Mesendoderm (in vitro differentiated cells): ENCODE data around the gene KRT77.
A peak's percentile ranks its signal among the peaks of the same experiment; 100 is the strongest.

Experiments
- DNase-seq: peaks from one replicate; pipeline ENCODE4 v3.0.0; 2013
- H2AK5ac ChIP-seq: 2 replicates; pipeline ENCODE4 v1.6.1; 2013; ENCODE audit warnings: low read length, inconsistent platforms
- H2BK120ac ChIP-seq: 2 replicates; pipeline ENCODE4 v1.6.1; 2013; ENCODE audit warnings: low read depth, mild to moderate bottlenecking, low read length, moderate library complexity, mixed read lengths
- H2BK15ac ChIP-seq: replicated peaks from 2 replicates; pipeline ENCODE4 v1.6.1; 2013; ENCODE audit warnings: low read depth, mild to moderate bottlenecking, moderate library complexity
- H2BK5ac ChIP-seq: 2 replicates; pipeline ENCODE4 v1.6.1; 2013; ENCODE audit warnings: low read length, inconsistent platforms
- H3K18ac ChIP-seq: 2 replicates; pipeline ENCODE4 v1.6.1; 2013; ENCODE audit warnings: mild to moderate bottlenecking, low read length, mixed read lengths
- H3K23ac ChIP-seq: one replicate; pipeline ENCODE4 v1.6.1; 2013; ENCODE audit warnings: low read length
- H3K27ac ChIP-seq: 2 replicates; pipeline ENCODE4 v1.5.1; 2013; ENCODE audit warnings: low read depth, mild to moderate bottlenecking, inconsistent platforms, low read length, moderate library complexity
- H3K27me3 ChIP-seq: 2 replicates; pipeline ENCODE4 v1.6.1; 2013; ENCODE audit warnings: low read length, control low read depth, mild to moderate bottlenecking, inconsistent platforms; ENCODE audit not compliant: insufficient read depth, poor library complexity
- H3K36me3 ChIP-seq: 2 replicates; pipeline ENCODE4 v1.6.1; 2013; ENCODE audit warnings: low read length, inconsistent platforms; ENCODE audit not compliant: control insufficient read depth, insufficient read depth
- H3K4ac ChIP-seq: one replicate; pipeline ENCODE4 v1.6.1; 2013; ENCODE audit warnings: low read depth, mild to moderate bottlenecking, low read length, moderate library complexity
- H3K4me1 ChIP-seq: 2 replicates; pipeline ENCODE4 v1.6.1; 2013; ENCODE audit warnings: low read depth, low read length, inconsistent platforms; ENCODE audit not compliant: control insufficient read depth
- H3K4me2 ChIP-seq: 2 replicates; pipeline ENCODE4 v1.6.1; 2013; ENCODE audit warnings: low read length
- H3K4me3 ChIP-seq: 2 replicates; pipeline ENCODE4 v1.5.1; 2013; ENCODE audit warnings: mild to moderate bottlenecking, low read length
- H3K56ac ChIP-seq: one replicate; pipeline ENCODE4 v1.6.1; 2013; ENCODE audit warnings: low read length
- H3K79me1 ChIP-seq: 2 replicates; pipeline ENCODE4 v1.6.1; 2013; ENCODE audit warnings: low read length, inconsistent platforms
- H3K79me2 ChIP-seq: 2 replicates; pipeline ENCODE4 v1.6.1; 2013; ENCODE audit warnings: mild to moderate bottlenecking, low read length; ENCODE audit not compliant: control insufficient read depth, insufficient read depth
- H3K9ac ChIP-seq: 2 replicates; pipeline ENCODE4 v1.6.1; 2013; ENCODE audit warnings: low read length, inconsistent platforms
- H4K5ac ChIP-seq: one replicate; pipeline ENCODE4 v1.6.1; 2013; ENCODE audit warnings: low read length
- H4K8ac ChIP-seq: one replicate; pipeline ENCODE4 v1.6.1; 2013; ENCODE audit warnings: low read depth, mild to moderate bottlenecking, control low read depth, low read length, moderate library complexity
- WGBS: extraction: QIAGEN DNeasy Blood & Tissue Kit; methylation state at CpG from one replicate; pipeline ENCODE4 v1.1.7; 2013; ENCODE audit warnings: low lambda C conversion rate, missing lambda C conversion rate; ENCODE audit not compliant: insufficient coverage; ENCODE audit errors: extremely low coverage; 5-methylcytosine and 5-hydroxymethylcytosine counted together

The KRT77 gene

DNA sequence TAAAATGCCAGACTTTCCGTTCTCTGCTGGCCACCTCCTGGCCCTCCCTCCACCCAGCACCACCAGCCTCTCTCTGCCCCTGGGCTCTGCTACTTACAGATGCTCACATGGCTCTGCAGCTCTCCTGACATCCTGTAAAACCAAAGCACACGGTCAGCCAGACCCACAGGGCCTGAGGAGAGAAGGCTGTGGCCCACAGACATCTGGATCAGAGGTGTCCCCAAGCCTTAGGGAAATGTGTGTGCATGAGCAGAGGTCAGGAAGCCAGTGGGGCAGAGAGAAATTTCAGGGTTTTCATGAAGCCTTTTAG is 11.5 kb downstream of the KRT77 start:
- H2AK5ac ChIP-seq, result no peak overlapping the region
- H4K5ac ChIP-seq, result no peak overlapping the region
- H2BK5ac ChIP-seq, result no peak overlapping the region
- no peaks in the 10 kb centered on the region for H3K79me2 ChIP-seq
- H3K27ac ChIP-seq, result no peak overlapping the region
- no peak overlapping the region for H3K4ac ChIP-seq
- H4K8ac ChIP-seq, result no peak overlapping the region
- no peak overlapping the region for H3K4me3 ChIP-seq
- H3K23ac ChIP-seq, result no peak overlapping the region
- H3K36me3 ChIP-seq, result no peaks in the 10 kb centered on the region
- no peaks in the 10 kb centered on the region for H3K27me3 ChIP-seq
- H2BK15ac ChIP-seq, result no peak overlapping the region
- H3K4me1 ChIP-seq, result no peaks in the 10 kb centered on the region
- no peak overlapping the region for H2BK120ac ChIP-seq
- no peak overlapping the region for H3K4me2 ChIP-seq
- H3K9ac ChIP-seq, result no peak overlapping the region
- H3K18ac ChIP-seq, result no peak overlapping the region
- WGBS, result no CpG with 5 or more reads among the region's 2 CpGs
- no peak overlapping the region for H3K56ac ChIP-seq
- no peak for DNase-seq
- no peaks in the 10 kb centered on the region for H3K79me1 ChIP-seq

DNA sequence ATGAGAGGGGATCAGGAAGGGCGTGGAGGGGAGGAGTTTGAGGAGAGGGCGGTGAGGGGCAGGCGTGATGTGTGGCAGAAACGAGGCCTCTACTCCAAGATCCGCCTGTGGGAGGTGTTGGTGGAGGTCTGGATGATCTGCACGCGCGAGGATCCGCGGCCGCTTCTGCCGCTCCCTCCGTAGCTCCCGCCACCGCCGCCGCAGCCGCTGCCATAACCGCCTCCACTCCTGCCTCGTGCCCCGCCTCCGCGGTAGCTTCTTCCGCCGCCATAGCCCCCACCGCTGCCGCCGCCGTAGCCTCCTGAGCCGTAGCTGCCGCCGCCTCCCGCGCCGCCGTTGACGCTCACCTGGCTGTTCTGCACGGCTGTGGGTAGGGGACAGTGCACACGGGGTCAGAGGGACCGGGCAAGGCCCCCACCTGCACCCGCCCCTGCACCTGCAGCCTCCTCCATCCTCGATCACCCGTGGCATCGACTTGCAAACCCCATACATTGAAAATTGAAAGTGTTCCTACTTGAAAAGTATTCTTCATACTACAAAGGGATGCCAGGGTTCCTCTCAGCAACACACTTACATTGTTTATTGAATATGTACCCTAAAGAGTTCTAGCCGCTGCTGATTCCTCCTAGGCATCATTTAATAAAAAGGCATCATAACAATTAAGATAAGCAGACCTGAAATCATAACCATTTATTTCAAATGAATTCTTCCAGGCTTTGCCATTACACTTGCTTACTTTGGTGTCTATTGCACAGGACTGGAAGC is 12.1 kb downstream of the KRT77 start:
- no peak overlapping the region for H2AK5ac ChIP-seq
- H4K5ac ChIP-seq, result no peak overlapping the region
- H3K79me1 ChIP-seq, result no peaks in the 10 kb centered on the region
- no peak overlapping the region for H3K18ac ChIP-seq
- H2BK5ac ChIP-seq, result no peak overlapping the region
- H3K27me3 ChIP-seq, result no peaks in the 10 kb centered on the region
- H3K4me1 ChIP-seq, result no peaks in the 10 kb centered on the region
- peak overlapping the region; percentile 45 for H3K9ac ChIP-seq
- no peak overlapping the region for H3K27ac ChIP-seq
- H2BK15ac ChIP-seq, result no peak overlapping the region
- H3K23ac ChIP-seq, result no peak overlapping the region
- no peak overlapping the region for H3K4me3 ChIP-seq
- DNase-seq, result no peak
- no peak overlapping the region for H2BK120ac ChIP-seq
- no peak overlapping the region for H4K8ac ChIP-seq
- H3K4ac ChIP-seq, result no peak overlapping the region
- no CpG with 5 or more reads among the region's 45 CpGs for WGBS
- H3K36me3 ChIP-seq, result no peaks in the 10 kb centered on the region
- H3K56ac ChIP-seq, result peak overlapping the region; percentile 76
- H3K4me2 ChIP-seq, result peak overlapping the region; percentile 39
- H3K79me2 ChIP-seq, result no peaks in the 10 kb centered on the region

- DNase-seq, result no peak
- Histone ChIP-seq H3K79me1 (no peaks in the 10 kb centered on the region), H3K36me3 (no peaks in the 10 kb centered on the region), H3K4ac (no peak overlapping the region), H3K4me1 (no peaks in the 10 kb centered on the region), H3K79me2 (no peaks in the 10 kb centered on the region), H3K27me3 (no peaks in the 10 kb centered on the region), H3K4me2 (peak overlapping the region; percentile 39), H3K9ac (peak overlapping the region; percentile 45), H3K18ac (no peak overlapping the region), H3K27ac (no peak overlapping the region), H2BK5ac (no peak overlapping the region), H4K5ac (no peak overlapping the region), H4K8ac (no peak overlapping the region), H2BK120ac (no peak overlapping the region), H3K56ac (peak overlapping the region; percentile 76), H3K23ac (no peak overlapping the region), H2AK5ac (no peak overlapping the region), H2BK15ac (no peak overlapping the region), H3K4me3 (no peak overlapping the region)
- WGBS, result no CpG with 5 or more reads among the region's 8 CpGs
Observed at GRCh38 chr12:52690351-52691075, 12.8 kb downstream of the KRT77 start.

DNA sequence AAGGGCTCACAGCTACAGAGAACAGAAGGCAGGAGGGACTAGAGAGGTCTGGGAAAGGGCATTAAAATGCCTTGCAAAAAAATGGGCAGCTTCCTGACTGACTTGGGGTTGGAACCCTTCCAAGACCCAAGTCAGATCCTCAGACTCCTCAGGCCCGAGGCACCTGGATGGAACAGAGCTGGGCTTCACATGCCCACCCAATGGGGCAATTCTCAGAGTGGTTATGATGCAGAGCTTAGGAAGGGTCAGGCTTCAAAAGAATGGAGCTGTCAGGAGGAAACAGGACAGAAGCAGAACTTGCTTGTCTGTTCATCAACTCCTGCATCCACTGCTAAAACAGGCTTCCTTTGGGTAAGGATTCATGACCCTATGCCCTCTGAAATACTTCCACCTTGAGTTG is 13.4 kb downstream of the KRT77 start:
- Histone ChIP-seq H3K9ac (no peak overlapping the region), H3K27me3 (no peaks in the 10 kb centered on the region)
- DNase-seq, result no peak

GRCh38 chr12:52689239-52689638 is 14.1 kb downstream of the KRT77 start:
- Histone ChIP-seq H3K4ac (no peak overlapping the region), H3K4me2 (no peak overlapping the region), H4K5ac (no peak overlapping the region), H4K8ac (no peak overlapping the region), H3K36me3 (no peaks in the 10 kb centered on the region), H3K79me2 (no peaks in the 10 kb centered on the region), H3K27ac (no peak overlapping the region), H3K4me1 (no peaks in the 10 kb centered on the region), H3K18ac (no peak overlapping the region), H3K23ac (no peak overlapping the region), H3K9ac (no peak overlapping the region), H3K79me1 (no peaks in the 10 kb centered on the region), H2AK5ac (no peak overlapping the region), H3K4me3 (no peak overlapping the region), H2BK5ac (no peak overlapping the region), H2BK15ac (no peak overlapping the region), H3K56ac (no peak overlapping the region), H2BK120ac (no peak overlapping the region), H3K27me3 (no peaks in the 10 kb centered on the region)
- DNase-seq, result no peak

More for the DNA sequence above, 13.4 kb downstream of the KRT77 start:
- H3K18ac ChIP-seq, result no peak overlapping the region
- no peak overlapping the region for H3K4me2 ChIP-seq
- no peak overlapping the region for H3K4me3 ChIP-seq
- H3K36me3 ChIP-seq, result no peaks in the 10 kb centered on the region
- no peaks in the 10 kb centered on the region for H3K4me1 ChIP-seq
- H2BK5ac ChIP-seq, result no peak overlapping the region
- no peak overlapping the region for H2AK5ac ChIP-seq
- no peak overlapping the region for H3K27ac ChIP-seq
- no peak overlapping the region for H2BK120ac ChIP-seq
- H3K23ac ChIP-seq, result no peak overlapping the region
- H4K8ac ChIP-seq, result no peak overlapping the region
- no peaks in the 10 kb centered on the region for H3K79me2 ChIP-seq
- no peak overlapping the region for H3K56ac ChIP-seq
- no CpG with 5 or more reads among the region's 1 CpG for WGBS
- no peak overlapping the region for H4K5ac ChIP-seq
- no peak overlapping the region for H2BK15ac ChIP-seq
- no peak overlapping the region for H3K4ac ChIP-seq
- H3K79me1 ChIP-seq, result no peaks in the 10 kb centered on the region
